ENCODE results near the gene HRH1. TPM values are rescaled to one million over a fixed set of nuclear protein-coding genes. Genes with fewer than 3 reads are reported as not detected.
A peak's percentile ranks its signal among the peaks of the same experiment; 100 is the strongest.

Gene HRH1
- total RNA-seq, 4 donors from 2014 or later = 3.6 to 27.7 (median 6.1) TPM

GRCh38 chr3:11271986-11272904, 118.0 kb downstream of the HRH1 start, which contains the start of gene ATG7:
Gene ATG7 (plus strand): TSS chr3:11272397. CDS start chr3:11298696, 26,299 bp downstream.
- no peak for TF ChIP-seq CTCF (IDR thresholded peaks at IDR 0.05)
- ATAC-seq (ENCODE audit: low FRiP score) (peak; percentile 97), DNase-seq (ENCODE audit: low spot score) (peak; percentile 97)

- TF ChIP-seq CTCF (IDR thresholded peaks at IDR 0.05) = no peak
- DNase-seq (ENCODE audit: low spot score) = no peak
- no peak for ATAC-seq (ENCODE audit: low FRiP score)
These were observed 118.7 kb downstream of the HRH1 start for GRCh38 chr3:11272906-11273574.

GRCh38 chr3:11273891-11274291, 119.6 kb downstream of the HRH1 start:
- no peak for ATAC-seq (ENCODE audit: low FRiP score)

GRCh38 chr3:11274566-11275142, 120.4 kb downstream of the HRH1 start:
- no peak for TF ChIP-seq CTCF (IDR thresholded peaks at IDR 0.05)

More at GRCh38 chr3:11273891-11274291, 119.6 kb downstream of the HRH1 start:
- no peak for DNase-seq (ENCODE audit: low spot score)
- no peak for TF ChIP-seq CTCF (IDR thresholded peaks at IDR 0.05)

GRCh38 chr3:11275926-11276325, 121.6 kb downstream of the HRH1 start:
- TF ChIP-seq CTCF (IDR thresholded peaks at IDR 0.05) = no peak
- DNase-seq (ENCODE audit: low spot score) (no peak), ATAC-seq (ENCODE audit: low FRiP score) (no peak)

More at GRCh38 chr3:11274566-11275142, 120.4 kb downstream of the HRH1 start:
- DNase-seq (ENCODE audit: low spot score) (no peak), ATAC-seq (ENCODE audit: low FRiP score) (no peak)

GRCh38 chr3:11276901-11277300, 122.6 kb downstream of the HRH1 start:
- TF ChIP-seq CTCF (IDR thresholded peaks at IDR 0.05) = no peak
- ATAC-seq (ENCODE audit: low FRiP score) = no peak
- no peak for DNase-seq (ENCODE audit: low spot score)

All from omental fat pad (tissue), 4 donors.